HepG2 (cell line): ENCODE results near the gene SEC62. TPM values are rescaled to one million over a fixed set of nuclear protein-coding genes. Genes with fewer than 3 reads are reported as not detected.

Experiments
- ATAC-seq: fragments of 200-7000 bp; cut with Tn5 transposase; 3 replicates; pipeline ENCODE4 v1.9.1; 2020; ENCODE audit warnings: mild to moderate bottlenecking, moderate library complexity
- BruUV-seq: library from RNA; stranded (reverse); fragments of 400-500 nt; replicated peaks from 2 replicates; lab custom pipeline; 2021; lab: Mats Ljungman, UMichigan
- CTCF ChIA-PET: fragments of 300-600 bp; formaldehyde crosslinking; extraction: SDS; loops from one replicate; lab custom pipeline; 2021; ENCODE audit warnings: low total read pairs, inconsistent platforms, low intra/inter-chr PET ratio; lab: Yijun Ruan, JAX
- POLR2A ChIA-PET: fragments of 350-600 bp; sonication (Branson Sonifier 250); formaldehyde crosslinking; loops from one replicate; lab custom pipeline; 2020; ENCODE audit warnings: antibody characterized with exemption, inconsistent platforms; lab: Yijun Ruan, JAX
- DNase-seq: peaks from one replicate; pipeline ENCODE4 v3.0.0-alpha.2; 2015; ENCODE audit warnings: low spot score
- FAIRE-seq: peaks from 3 replicates; lab custom pipeline; 2011; peaks lifted over from hg19 to GRCh38; lab: Jason Lieb, UNC
- H2AFZ ChIP-seq: one replicate; pipeline ENCODE4 v1.6.1; 2011; ENCODE audit warnings: low read length, inconsistent platforms
- H3K27ac ChIP-seq: fragments of 300-600 bp; 3 replicates; pipeline ENCODE4 v1.8.0; 2011; ENCODE audit warnings: mixed run types, mild to moderate bottlenecking, mixed read lengths, low read length, inconsistent platforms; ENCODE audit not compliant: insufficient read depth; ENCODE audit errors: extremely low read length
- H3K27me3 ChIP-seq, 2 experiments: fragments of 200-600 bp in 1 of 2; 2 replicates in 1 of 2; 3 replicates in 1 of 2; pipeline versions ENCODE4 v1.6.0 to v1.8.0; 2011; ENCODE audit warnings: low read length in 2 of 2, mild to moderate bottlenecking in 2 of 2, moderate library complexity in 2 of 2, inconsistent platforms in 1 of 2; ENCODE audit not compliant: insufficient read depth in 2 of 2, control insufficient read depth in 1 of 2
- H3K36me3 ChIP-seq, 2 experiments: fragments of 200-600 bp in 1 of 2; replicated peaks in 1 of 2; 2 replicates in 1 of 2; 3 replicates in 1 of 2; pipeline versions ENCODE4 v1.5.1 to v1.8.0; 2011; ENCODE audit warnings: low read length in 2 of 2, inconsistent platforms in 1 of 2; ENCODE audit not compliant: insufficient read depth in 2 of 2, control insufficient read depth in 1 of 2
- H3K4me1 ChIP-seq: 2 replicates; pipeline ENCODE4 v1.5.1; 2012; ENCODE audit warnings: low read length, inconsistent platforms; ENCODE audit not compliant: insufficient read depth
- H3K4me2 ChIP-seq: 2 replicates; pipeline ENCODE4 v1.6.0; 2011; ENCODE audit warnings: low read depth, low read length, inconsistent platforms
- H3K4me3 ChIP-seq, 3 experiments: fragments of 200-600 bp in 1 of 3; sonication (generic), shearing (Covaris generic) in 1 of 3; replicated peaks in 1 of 3; 2 replicates each; pipeline ENCODE4 v1.5.1; 2011 to 2016; ENCODE audit warnings: low read length in 3 of 3, inconsistent platforms in 2 of 3, low read depth in 2 of 3, mild to moderate bottlenecking in 2 of 3, control low read depth in 1 of 3, mixed read lengths in 1 of 3; ENCODE audit not compliant: insufficient read depth in 1 of 3
- H3K79me2 ChIP-seq: one replicate; pipeline ENCODE4 v1.6.1; 2011; ENCODE audit warnings: low read length, inconsistent platforms; ENCODE audit not compliant: insufficient read depth
- H3K9ac ChIP-seq: 2 replicates; pipeline ENCODE4 v1.6.0; 2011; ENCODE audit warnings: mild to moderate bottlenecking, low read depth, low read length, inconsistent platforms; ENCODE audit not compliant: insufficient read depth
- H3K9me3 ChIP-seq: 2 replicates; pipeline ENCODE4 v1.5.1; 2012; ENCODE audit warnings: mild to moderate bottlenecking, low read length
- H4K20me1 ChIP-seq: 2 replicates; pipeline ENCODE4 v1.6.0; 2011; ENCODE audit warnings: inconsistent platforms, mild to moderate bottlenecking, low read length, moderate library complexity; ENCODE audit not compliant: insufficient read depth
- FOXA1 ChIP-seq, 2 experiments: fragments of 450-650 bp in 1 of 2; sonication (generic) in 1 of 2; formaldehyde crosslinking in 1 of 2; IDR thresholded peaks; 2 replicates each; pipeline versions ENCODE4 v1.4.0 to v1.6.1; 2016 to 2020; ENCODE audit warnings: missing genetic modification reagents in 1 of 2
- ZNF512B ChIP-seq: sonication (generic); formaldehyde crosslinking; IDR thresholded peaks from 2 replicates; pipeline ENCODE4 v1.5.1; 2020; ENCODE audit warnings: missing genetic modification reagents, mild to moderate bottlenecking, borderline replicate concordance
- ZNF777 ChIP-seq: sonication (generic); formaldehyde crosslinking; IDR thresholded peaks from 2 replicates; pipeline ENCODE4 v1.4.0; 2020; ENCODE audit warnings: missing genetic modification reagents
- WGBS: methylation state at CpG from one replicate; pipeline ENCODE4 v1.1.6; 2017; ENCODE audit warnings: low lambda C conversion rate; 5-methylcytosine and 5-hydroxymethylcytosine counted together
- in situ Hi-C: cut with HindIII; loops from 2 replicates; pipeline ENCODE4 v1.10.0; 2017; ENCODE audit warnings: low pct_unique_long_range_greater_than_20kb; ENCODE audit not compliant: extremely low pct_ligation_motif_present
- intact Hi-C: fragments of 100-400 bp; cut with micrococcal nuclease; formaldehyde crosslinking; loops from one replicate; pipeline ENCODE4 v1.10.0; 2022; ENCODE audit not compliant: unreplicated experiment
- polyA plus RNA-seq, 8 experiments: library from polyadenylated mRNA; depleted of rRNA in 3 of 8; stranded (reverse) in 7 of 8; unstranded in 1 of 8; fragments of >200 nt; fragmentation: Illumina TruSeq in 4 of 8; extraction: Trizol in 4 of 8; gene quantifications; 2 replicates each; pipeline versions ENCODE4 v1.2.1 to v1.2.3, GENCODE V29; 2011 to 2016; ENCODE audit warnings: low read depth in 4 of 8, missing spikeins in 1 of 8, mixed read lengths in 1 of 8; ENCODE audit not compliant: insufficient read depth in 1 of 8
- total RNA-seq, 5 experiments: library from RNA; depleted of rRNA; stranded (reverse); fragments of >200 nt; fragmentation: Illumina TruSeq; extraction: Trizol; gene quantifications; 2 replicates each; pipeline ENCODE4 v1.2.3, GENCODE V29; 2016; ENCODE audit warnings: low read depth in 1 of 5

SEC62 gene
- total and polyA plus RNA-seq, 2 of the 13 experiments (the other 11 are each of a cell fraction or from before 2014, with no cell fraction given): 54.0 to 68.7 TPM

- Histone ChIP-seq H3K27ac (no peak overlapping the region), H4K20me1 (no peaks in the 10 kb centered on the region), H3K36me3 (no peaks in the 10 kb centered on the region), H3K4me1 (peaks cover 49% of the 10 kb centered on the region), H3K27me3 (peaks cover 0 to 5% of the 10 kb centered on the region in 2 experiments; a peak in 1 of 5 replicates), H3K4me3 (no peak overlapping the region), H3K4me2 (no peak overlapping the region), H3K79me2 (no peaks in the 10 kb centered on the region), H3K9ac (no peak overlapping the region), H3K9me3 (no peaks in the 10 kb centered on the region), H2AFZ (no peak overlapping the region)
- POLR2A ChIA-PET: no interaction called here
- intact Hi-C loops (loop anchor here (10.0 kb wide), 1 partner anchor 260 kb away; the partner anchor contains the start of genes ACTRT3 and TERC), in situ Hi-C loops (no loop called here)
- no TSS peak for BruUV-seq
- no peak for FAIRE-seq
- WGBS: 73% methylated on average over 4 of the region's 4 CpGs
- CTCF ChIA-PET: no interaction called here
- ATAC-seq: no peak
- TF ChIP-seq ZNF512B (CRISPR knock-in tag) (no peak), FOXA1 (IDR thresholded peaks at IDR 0.05) (no peak), FOXA1 (CRISPR knock-in tag; IDR thresholded peaks at IDR 0.05) (no peak), ZNF777 (CRISPR knock-in tag) (no peak)
- no peak for DNase-seq
These were observed 58.0 kb downstream of the SEC62 start for GRCh38 chr3:170024581-170024980.
